ENCODE results near the gene SLC4A1AP.
A peak's percentile ranks its signal among the peaks of the same experiment; 100 is the strongest.
"Not testable (repeated sequence)": the region's sequence is repeated elsewhere in the genome, so short reads cannot be mapped to it uniquely, and the experiment has no call there.

The SLC4A1AP gene, protein sequence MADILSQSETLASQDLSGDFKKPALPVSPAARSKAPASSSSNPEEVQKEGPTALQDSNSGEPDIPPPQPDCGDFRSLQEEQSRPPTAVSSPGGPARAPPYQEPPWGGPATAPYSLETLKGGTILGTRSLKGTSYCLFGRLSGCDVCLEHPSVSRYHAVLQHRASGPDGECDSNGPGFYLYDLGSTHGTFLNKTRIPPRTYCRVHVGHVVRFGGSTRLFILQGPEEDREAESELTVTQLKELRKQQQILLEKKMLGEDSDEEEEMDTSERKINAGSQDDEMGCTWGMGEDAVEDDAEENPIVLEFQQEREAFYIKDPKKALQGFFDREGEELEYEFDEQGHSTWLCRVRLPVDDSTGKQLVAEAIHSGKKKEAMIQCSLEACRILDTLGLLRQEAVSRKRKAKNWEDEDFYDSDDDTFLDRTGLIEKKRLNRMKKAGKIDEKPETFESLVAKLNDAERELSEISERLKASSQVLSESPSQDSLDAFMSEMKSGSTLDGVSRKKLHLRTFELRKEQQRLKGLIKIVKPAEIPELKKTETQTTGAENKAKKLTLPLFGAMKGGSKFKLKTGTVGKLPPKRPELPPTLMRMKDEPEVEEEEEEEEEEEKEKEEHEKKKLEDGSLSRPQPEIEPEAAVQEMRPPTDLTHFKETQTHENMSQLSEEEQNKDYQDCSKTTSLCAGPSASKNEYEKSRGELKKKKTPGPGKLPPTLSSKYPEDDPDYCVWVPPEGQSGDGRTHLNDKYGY

GRCh38 chr2:27663285-27664153, at the start of gene SLC4A1AP, which contains the start of gene SUPT7L:
Gene SLC4A1AP (plus strand): TSS chr2:27663889. CDS start chr2:27663915, 26 bp downstream.
Gene SUPT7L (minus strand): TSS chr2:27663614. CDS start chr2:27662192, 1,422 bp downstream.
- DNase-seq (ENCODE audit: extremely low spot score, insufficient read length, low read depth) (peak; percentile 58), FAIRE-seq (peak; percentile 87)

DNA sequence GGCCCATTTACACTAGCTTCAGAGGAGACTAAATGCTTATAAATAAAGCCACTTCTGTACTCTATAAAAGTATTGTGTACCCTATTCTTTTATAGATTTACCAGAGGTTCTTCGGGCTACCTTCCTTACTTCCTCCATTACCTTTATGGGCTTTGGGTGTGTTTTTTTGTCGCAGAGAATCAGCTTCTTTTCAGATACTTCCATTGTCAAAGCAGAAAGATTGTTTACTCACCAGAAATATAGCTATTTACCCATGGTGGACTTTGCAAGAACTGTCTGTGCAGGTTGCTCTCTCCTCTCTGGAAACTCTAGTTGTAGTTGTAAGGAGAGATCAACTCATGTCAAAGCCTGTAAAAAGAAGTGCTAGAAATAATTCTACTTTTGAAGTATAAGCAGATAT, 49.7 kb upstream of the SLC4A1AP start:
- FAIRE-seq = no peak
- no peak for DNase-seq (ENCODE audit: extremely low spot score, insufficient read length, low read depth)

DNA sequence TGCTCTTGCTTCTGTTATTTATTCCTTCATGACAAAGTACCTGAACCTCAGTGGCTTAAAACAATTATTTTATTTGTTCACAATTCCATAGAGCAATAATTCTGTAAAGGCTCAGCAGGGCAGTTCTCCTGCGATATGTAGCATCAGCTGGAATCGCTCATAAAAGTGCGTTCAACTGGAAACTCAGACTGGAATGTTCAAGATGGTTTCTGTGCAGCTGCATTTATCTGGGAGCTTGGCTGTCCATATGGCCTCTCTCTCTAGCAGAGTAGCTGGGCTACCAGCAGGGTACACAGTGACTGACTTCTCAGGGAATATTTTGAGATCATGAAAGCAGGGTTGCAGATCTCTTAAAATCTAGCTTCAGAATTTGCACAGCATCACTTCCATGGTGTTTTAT, 48.4 kb upstream of the SLC4A1AP start:
- no peak for FAIRE-seq

DNA sequence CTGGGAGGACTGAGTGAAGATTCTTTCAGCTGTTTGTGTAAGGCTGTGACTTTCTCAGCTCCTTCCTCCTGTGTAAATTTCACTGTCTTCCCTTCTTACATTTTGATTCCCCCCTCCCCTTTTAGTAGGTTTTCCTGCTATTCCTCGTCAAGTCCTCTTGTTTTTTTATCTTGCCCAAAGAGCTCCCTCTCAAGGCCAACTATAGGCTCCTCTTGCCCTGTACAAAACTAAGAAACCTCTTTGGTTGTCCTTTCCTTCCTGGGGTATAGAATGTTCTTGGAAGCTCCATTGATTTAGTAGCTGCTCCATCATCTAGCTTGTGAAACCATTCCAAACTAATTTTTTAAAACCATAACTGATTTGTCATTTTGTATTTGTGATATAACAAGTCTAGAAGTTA, 42.2 kb upstream of the SLC4A1AP start:
- DNase-seq (ENCODE audit: extremely low spot score, insufficient read length, low read depth) = no peak
- no peak for FAIRE-seq

More for the DNA sequence above, 48.4 kb upstream of the SLC4A1AP start:
- no peak for DNase-seq (ENCODE audit: extremely low spot score, insufficient read length, low read depth)

DNA sequence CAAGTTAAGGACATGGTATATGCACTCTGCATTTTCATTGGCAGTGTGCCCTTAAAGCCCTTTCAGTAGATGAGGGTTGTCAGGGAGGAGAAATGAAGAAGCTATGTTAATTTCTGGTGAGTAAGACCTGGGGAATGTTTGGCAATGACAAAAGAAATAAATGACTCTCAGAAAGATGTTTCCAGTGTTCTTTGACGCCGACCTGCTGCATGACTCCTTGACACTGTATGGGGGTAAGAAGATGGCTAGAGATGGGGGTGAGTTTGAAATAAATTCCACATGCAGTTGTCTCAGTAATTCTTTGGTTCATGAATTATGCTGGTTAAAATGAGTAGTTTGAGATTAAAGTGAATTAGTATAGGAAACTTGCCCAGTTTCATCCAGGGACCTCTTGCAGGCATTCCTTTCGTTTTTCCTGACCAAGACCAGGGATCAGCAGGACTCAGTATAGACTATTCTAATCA, 40.7 kb upstream of the SLC4A1AP start:
- DNase-seq (ENCODE audit: extremely low spot score, insufficient read length, low read depth) = no peak
- FAIRE-seq = no peak

DNA sequence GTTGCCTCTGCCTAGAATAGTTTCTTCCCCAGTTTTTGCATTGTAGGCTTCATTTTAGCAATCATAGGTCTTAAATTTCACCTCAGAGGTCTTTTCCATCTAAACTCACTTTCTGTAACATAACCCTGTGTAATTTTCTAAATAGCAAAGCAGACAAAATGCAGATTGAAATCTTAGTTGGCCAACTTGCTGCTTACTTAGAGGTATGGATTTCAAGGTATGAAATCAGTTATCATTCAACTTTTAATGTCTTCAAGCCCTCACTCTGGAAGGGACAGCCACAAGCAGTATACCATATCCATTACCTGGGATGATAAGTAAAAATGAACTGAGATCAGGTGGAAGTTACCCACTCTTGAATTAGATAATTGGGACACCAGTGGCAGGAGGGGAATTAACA, 38.7 kb upstream of the SLC4A1AP start:
- DNase-seq (ENCODE audit: extremely low spot score, insufficient read length, low read depth) = no peak
- no peak for FAIRE-seq

GRCh38 chr2:27626323-27626722, 37.4 kb upstream of the SLC4A1AP start:
- FAIRE-seq; DNase-seq (ENCODE audit: extremely low spot score, insufficient read length, low read depth): not testable (repeated sequence)

- DNase-seq (ENCODE audit: extremely low spot score, insufficient read length, low read depth) = not testable (repeated sequence)
- peak; percentile 49 for FAIRE-seq
Observed at GRCh38 chr2:27626921-27627320, 36.8 kb upstream of the SLC4A1AP start.

DNA sequence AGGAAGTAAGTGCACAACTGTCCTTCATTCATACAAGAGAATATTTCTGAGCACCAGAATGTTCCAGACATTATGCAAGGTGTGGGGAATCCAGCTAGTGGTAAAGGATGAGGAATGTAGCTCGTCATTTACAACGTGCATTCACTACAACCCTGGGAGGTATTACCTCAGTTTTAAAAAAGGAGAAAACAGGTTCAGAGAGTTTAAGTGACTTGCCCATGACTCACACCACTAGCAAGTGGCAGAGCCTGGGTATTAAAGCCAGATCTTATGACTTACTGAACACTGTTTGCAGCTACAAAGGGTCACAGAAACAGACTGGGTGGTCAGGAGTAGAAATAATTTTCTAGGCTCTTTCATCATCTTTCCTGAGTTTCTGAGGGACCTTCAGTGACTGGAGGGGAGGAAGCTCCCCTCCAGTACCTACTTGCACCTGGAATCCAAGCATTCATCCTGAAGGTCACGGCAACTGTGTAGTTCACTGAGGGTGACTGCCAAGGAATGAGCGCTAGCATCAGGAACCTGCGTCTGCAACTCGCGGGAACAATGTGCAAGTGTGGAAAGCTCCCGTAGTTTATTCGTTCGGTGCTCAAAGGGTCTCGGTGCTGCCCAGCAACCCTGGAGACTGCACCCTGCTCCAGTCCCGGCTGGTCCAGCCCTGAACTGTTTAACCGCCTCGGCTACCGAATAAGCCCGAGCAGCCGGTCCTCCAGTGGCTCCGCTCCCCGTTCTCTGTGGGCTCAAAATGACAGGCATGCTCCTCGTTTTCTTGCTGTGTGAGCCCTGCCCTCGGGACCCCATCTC, 35.5 kb upstream of the SLC4A1AP start:
- DNase-seq (ENCODE audit: extremely low spot score, insufficient read length, low read depth) (no peak), FAIRE-seq (no peak)

DNA sequence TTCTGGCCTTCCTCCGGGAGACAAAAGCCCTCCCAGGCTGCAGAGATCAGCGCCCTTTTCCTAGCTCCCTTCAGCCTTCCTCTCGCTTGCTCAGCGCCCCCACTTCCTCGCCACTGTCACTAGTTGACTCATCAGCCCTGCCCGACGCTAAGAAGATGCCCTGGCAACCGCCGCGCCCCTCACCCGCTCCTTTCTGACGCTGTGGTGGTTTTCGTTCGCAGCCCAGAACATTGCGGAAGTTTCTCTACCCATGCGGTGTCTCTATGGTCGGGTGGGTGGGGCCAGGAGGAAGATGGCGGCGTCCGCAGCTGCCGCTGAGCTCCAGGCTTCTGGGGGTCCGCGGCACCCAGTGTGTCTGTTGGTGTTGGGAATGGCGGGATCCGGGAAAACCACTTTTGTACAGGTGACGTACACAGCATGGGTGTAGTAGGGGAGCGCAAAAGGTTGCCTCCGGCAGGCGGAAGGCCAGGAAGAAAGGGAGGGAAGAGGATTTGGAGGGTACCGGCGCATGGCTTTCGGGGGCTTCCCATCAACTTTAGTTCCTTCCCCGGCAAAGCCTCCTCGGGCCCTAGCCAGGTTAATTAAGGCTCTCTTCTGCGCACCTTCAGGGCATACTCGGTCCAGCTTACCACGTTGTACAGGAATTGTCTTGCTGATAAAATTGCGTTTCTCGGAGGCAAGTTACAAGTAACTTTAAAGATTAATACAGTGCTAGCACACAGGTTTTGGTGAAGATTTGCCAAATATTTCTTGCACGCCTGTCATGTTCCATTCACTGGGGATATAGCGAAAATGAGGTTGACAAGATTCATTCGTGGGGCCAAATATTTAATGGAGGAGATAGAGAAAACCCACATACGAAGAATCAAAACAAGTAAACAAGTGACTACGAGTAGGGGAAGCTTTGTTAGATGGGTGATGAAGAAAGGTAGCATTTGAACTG, 34.7 kb upstream of the SLC4A1AP start, which contains the start of the genes CCDC121 and GPN1:
TSS of gene CCDC121 (minus strand) at position 246 of the 943 bp plus-strand sequence. CDS start 1,213 bp downstream, outside the sequence.
TSS of gene GPN1 (plus strand) at position 284 of the 943 bp plus-strand sequence. CDS start at position 293, 9 bp downstream.
- peak; percentile 91 for FAIRE-seq

DNA sequence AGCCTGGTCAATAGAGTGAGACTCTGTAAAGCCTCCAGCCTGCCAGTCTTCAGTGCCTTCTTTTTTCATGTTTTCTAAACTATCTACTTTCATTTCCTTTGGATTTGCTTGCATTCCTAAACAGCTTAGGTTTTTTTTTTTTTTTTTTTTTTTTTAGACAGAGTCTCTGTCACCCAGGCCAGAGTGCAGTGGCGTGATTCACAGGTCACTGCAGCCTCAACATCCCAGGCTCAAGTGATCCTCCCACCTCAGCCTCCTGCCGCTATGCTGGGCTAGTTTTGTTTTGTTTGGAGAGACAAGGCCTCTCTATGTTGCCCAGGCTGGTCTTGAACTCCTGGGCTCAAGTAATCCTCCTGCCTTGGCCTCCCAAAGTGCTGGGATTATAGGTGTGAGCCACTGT, 33.4 kb upstream of the SLC4A1AP start:
- DNase-seq (ENCODE audit: extremely low spot score, insufficient read length, low read depth); FAIRE-seq: not testable (repeated sequence)

More for the DNA sequence above, 34.7 kb upstream of the SLC4A1AP start, which contains the start of the genes CCDC121 and GPN1:
- peak; percentile 84 for DNase-seq (ENCODE audit: extremely low spot score, insufficient read length, low read depth)

DNA sequence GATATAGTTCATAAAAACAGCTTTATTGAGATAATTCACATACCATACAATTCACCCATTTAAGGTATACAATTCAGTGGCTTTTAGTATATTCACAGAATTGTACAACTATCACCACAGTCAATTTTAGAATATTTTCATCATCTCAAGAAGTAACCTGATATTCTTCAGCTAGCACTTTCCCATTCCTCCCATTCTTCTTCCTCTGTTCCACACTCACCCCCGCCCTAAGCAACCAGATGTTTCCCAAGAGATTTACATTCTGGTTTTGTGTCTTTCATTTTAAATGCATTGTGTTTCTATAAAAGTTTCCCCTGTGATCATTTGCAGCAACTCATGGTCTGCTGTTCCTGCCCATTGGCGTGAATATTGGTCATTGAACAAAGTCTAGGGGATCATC, 29.4 kb upstream of the SLC4A1AP start:
- DNase-seq (ENCODE audit: extremely low spot score, insufficient read length, low read depth) (no peak), FAIRE-seq (no peak)

DNA sequence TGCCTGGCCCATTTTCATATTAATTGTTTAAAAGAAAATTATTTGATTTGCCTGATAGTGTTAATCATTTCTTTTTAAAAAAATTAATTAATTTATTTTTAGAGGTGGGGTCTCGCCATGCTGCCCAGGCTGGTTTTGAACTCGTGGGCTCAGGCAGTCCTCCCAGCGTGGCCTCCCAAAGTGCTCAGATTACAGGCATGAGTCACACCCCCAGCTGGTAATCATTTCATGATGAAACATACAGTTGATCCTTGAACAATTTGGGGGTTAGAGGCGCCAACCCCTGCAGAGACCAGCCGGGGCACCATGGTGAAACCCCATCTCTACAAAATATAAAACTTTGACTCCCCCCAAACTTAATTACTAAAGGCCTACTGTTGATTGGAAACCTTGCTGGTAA, 26.9 kb upstream of the SLC4A1AP start:
- DNase-seq (ENCODE audit: extremely low spot score, insufficient read length, low read depth) = no peak
- no peak for FAIRE-seq

GRCh38 chr2:27638037-27638637, 25.6 kb upstream of the SLC4A1AP start:
- FAIRE-seq (no peak), DNase-seq (ENCODE audit: extremely low spot score, insufficient read length, low read depth) (no peak)

- DNase-seq (ENCODE audit: extremely low spot score, insufficient read length, low read depth) = no peak
- FAIRE-seq = no peak
Observed at GRCh38 chr2:27638709-27639108, 25.0 kb upstream of the SLC4A1AP start.

DNA sequence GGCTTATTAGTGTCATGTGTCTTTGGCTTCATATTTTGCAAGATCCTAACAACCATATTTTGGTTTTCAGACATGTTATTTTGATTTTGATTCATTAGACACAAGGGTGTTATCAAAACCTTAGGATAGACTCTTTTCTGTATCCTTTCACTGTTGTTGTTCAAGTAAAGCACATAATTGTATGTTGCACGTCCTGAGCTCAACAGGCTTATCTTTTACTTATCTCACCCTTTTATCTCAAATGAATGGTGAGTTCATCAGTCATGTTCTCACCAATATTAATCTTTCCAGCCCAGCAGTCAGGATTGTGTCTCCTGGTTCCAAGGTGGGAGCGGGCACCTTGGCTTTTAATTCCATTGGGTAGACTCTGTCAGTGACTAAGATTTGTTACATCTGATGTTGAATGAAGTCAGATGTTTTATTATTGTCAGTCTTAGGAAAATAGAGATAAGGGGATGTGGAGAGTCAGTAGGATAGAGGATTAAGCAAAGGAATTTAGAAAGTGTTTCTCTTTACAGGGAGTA, 22.9 kb upstream of the SLC4A1AP start:
- no peak for FAIRE-seq
- no peak for DNase-seq (ENCODE audit: extremely low spot score, insufficient read length, low read depth)

GRCh38 chr2:27645197-27645596, 18.5 kb upstream of the SLC4A1AP start:
- FAIRE-seq (no peak), DNase-seq (ENCODE audit: extremely low spot score, insufficient read length, low read depth) (no peak)
